ENCODE results near the gene ADAMTS13.

Gene ADAMTS13

GRCh38 chr9:133468777-133469421, 46.7 kb downstream of the ADAMTS13 start:
- Histone ChIP-seq H3K79me2 (no peaks in the 10 kb centered on the region), H3K27me3 (ENCODE audit: control insufficient read depth, insufficient read depth, low read length) (no peaks in the 10 kb centered on the region), H3K9me3 (ENCODE audit: control insufficient read depth, low read length) (no peaks in the 10 kb centered on the region), H3K36me3 (ENCODE audit: control insufficient read depth, insufficient read depth, low read length) (no peaks in the 10 kb centered on the region), H3K27ac (no peak overlapping the region), H3K4me3 (ENCODE audit: low read depth, low read length) (no peak overlapping the region), H3K4me1 (peaks cover 9% of the 10 kb centered on the region), H3K9ac (no peak overlapping the region), H2AFZ (no peak overlapping the region), H3K4me2 (ENCODE audit: low read length) (no peak overlapping the region)
- TF ChIP-seq CTCF (IDR thresholded peaks at IDR 0.05) = no peak

- no peaks in the 10 kb centered on the region for H3K79me2 ChIP-seq
- H3K4me2 ChIP-seq (ENCODE audit: low read length) = no peak overlapping the region
- H3K4me1 ChIP-seq = peaks cover 6% of the 10 kb centered on the region
- no peak overlapping the region for H3K9ac ChIP-seq
- H3K4me3 ChIP-seq (ENCODE audit: low read depth, low read length) = no peak overlapping the region
- H2AFZ ChIP-seq = no peak overlapping the region
- H3K27me3 ChIP-seq (ENCODE audit: control insufficient read depth, insufficient read depth, low read length) = no peaks in the 10 kb centered on the region
- TF ChIP-seq CTCF (IDR thresholded peaks at IDR 0.05) = no peak
- no peaks in the 10 kb centered on the region for H3K9me3 ChIP-seq (ENCODE audit: control insufficient read depth, low read length)
- H3K27ac ChIP-seq = no peak overlapping the region
- H3K36me3 ChIP-seq (ENCODE audit: control insufficient read depth, insufficient read depth, low read length) = no peaks in the 10 kb centered on the region
Measured at GRCh38 chr9:133470427-133470924, 48.3 kb downstream of the ADAMTS13 start.

- TF ChIP-seq CTCF (IDR thresholded peaks at IDR 0.05) = no peak
- peaks cover 6% of the 10 kb centered on the region for H3K4me1 ChIP-seq
- no peaks in the 10 kb centered on the region for H3K27me3 ChIP-seq (ENCODE audit: control insufficient read depth, insufficient read depth, low read length)
- no peak overlapping the region for H3K9ac ChIP-seq
- H3K4me3 ChIP-seq (ENCODE audit: low read depth, low read length) = no peak overlapping the region
- H3K9me3 ChIP-seq (ENCODE audit: control insufficient read depth, low read length) = no peaks in the 10 kb centered on the region
- no peaks in the 10 kb centered on the region for H3K36me3 ChIP-seq (ENCODE audit: control insufficient read depth, insufficient read depth, low read length)
- H2AFZ ChIP-seq = no peak overlapping the region
- H3K27ac ChIP-seq = no peak overlapping the region
- H3K79me2 ChIP-seq = no peaks in the 10 kb centered on the region
- no peak overlapping the region for H3K4me2 ChIP-seq (ENCODE audit: low read length)
Measured at GRCh38 chr9:133470988-133471387, 48.8 kb downstream of the ADAMTS13 start.

- no peak overlapping the region for H3K9ac ChIP-seq
- H3K4me2 ChIP-seq (ENCODE audit: low read length) = no peak overlapping the region
- H2AFZ ChIP-seq = no peak overlapping the region
- H3K4me3 ChIP-seq (ENCODE audit: low read depth, low read length) = no peak overlapping the region
- peaks cover 6% of the 10 kb centered on the region for H3K4me1 ChIP-seq
- H3K27ac ChIP-seq = no peak overlapping the region
- no peak for TF ChIP-seq CTCF (IDR thresholded peaks at IDR 0.05)
- H3K27me3 ChIP-seq (ENCODE audit: control insufficient read depth, insufficient read depth, low read length) = no peaks in the 10 kb centered on the region
- no peaks in the 10 kb centered on the region for H3K36me3 ChIP-seq (ENCODE audit: control insufficient read depth, insufficient read depth, low read length)
- H3K79me2 ChIP-seq = no peaks in the 10 kb centered on the region
- no peaks in the 10 kb centered on the region for H3K9me3 ChIP-seq (ENCODE audit: control insufficient read depth, low read length)
Measured at GRCh38 chr9:133471551-133472276, 49.5 kb downstream of the ADAMTS13 start.

Data from parathyroid adenoma (tissue), 2 donors.